IPS DF 4.7 (cell line): Measurements from ENCODE around the gene PLA2G4E.
A peak's percentile ranks its signal among the peaks of the same experiment; 100 is the strongest.

Experiments used
- DNase-seq: peaks from one replicate; pipeline ENCODE4 v3.0.0-alpha.2; 2013; ENCODE audit warnings: low spot score; ENCODE audit errors: extremely low read depth

Gene PLA2G4E

DNA sequence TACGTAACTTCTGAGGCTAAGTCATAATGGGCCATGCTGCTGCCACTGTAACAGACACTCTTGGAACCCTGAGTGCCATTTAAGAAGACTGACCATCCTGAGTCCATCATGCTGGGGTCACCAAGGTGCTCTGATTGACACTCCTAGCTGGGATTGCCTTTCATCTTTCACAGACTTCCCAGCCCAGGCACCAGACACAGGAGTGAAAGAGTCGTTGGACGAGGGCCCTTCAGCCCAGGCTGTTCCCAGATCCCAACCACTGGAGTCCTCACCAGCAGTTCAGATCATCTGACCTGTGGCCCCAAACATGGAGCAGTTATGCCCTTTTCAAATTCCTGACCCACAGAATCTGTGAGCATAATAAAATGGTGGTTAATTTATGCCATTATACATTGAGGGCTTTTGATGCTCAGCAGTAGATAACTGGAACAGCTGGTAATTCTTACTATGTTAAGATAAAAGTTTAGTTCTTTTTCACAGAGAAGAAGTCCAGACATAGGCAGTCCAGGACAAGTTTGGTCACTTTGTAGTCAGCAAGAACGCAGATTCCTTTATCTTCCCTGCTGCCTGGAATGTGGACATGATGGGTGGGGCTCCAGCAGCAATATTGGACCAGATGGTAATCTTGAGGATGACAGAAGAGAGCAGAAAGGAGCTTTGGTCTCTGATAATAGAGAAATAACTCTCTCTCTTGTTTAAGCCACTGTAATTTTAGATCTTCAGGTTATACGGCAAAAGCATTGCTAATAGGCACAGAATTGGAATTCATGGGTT lies 41.2 kb downstream of the PLA2G4E start:
- DNase-seq = no peak

DNA sequence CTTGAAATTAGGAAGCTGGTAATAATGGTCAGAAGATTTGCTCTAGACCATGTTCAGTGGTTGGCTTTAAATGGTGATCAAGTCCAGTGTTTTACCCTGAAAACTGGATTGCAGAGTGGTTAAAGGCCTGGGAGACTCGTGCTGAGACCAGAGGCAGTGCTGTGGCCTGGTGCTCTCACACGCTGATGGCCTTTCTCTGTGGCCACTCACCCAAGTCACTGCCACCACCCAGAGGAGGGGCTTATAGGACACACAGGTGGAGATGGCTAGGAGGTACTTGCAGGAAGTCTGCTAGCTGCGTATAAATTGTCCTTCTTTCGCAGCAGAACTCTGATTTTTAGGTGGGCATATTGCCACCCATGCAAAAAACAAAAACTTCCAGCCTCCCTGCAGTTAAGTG lies 42.3 kb downstream of the PLA2G4E start:
- no peak for DNase-seq

DNA sequence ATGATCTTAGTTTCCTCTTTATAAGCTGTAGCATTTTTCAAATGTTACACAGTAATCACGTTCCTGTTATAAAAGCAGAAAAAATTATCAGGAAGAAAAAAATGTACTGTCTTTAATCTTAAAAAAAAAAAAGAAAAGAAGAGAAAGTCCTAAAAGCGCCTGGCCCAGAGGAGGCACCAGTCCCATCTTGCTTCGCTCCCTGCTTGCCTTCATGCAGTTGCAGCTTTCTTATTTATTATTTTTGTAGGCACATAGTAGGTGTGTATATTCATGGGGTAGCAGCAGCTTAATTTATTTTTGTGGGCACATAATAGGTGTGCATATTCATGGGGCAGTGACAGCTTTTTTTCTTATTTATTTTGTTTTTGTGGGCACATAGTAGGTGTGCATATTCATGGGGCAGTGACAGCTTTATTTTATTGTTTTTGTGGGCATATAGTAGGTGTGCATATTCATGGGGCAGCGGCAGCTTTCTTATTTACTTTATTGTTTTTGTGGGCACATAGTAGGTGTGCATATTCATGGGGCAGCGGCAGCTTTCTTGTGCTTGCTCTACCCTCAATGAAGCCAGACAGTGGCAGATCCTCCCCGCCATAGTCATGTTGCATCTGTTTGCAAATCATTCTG lies 43.0 kb downstream of the PLA2G4E start:
- no peak for DNase-seq

DNA sequence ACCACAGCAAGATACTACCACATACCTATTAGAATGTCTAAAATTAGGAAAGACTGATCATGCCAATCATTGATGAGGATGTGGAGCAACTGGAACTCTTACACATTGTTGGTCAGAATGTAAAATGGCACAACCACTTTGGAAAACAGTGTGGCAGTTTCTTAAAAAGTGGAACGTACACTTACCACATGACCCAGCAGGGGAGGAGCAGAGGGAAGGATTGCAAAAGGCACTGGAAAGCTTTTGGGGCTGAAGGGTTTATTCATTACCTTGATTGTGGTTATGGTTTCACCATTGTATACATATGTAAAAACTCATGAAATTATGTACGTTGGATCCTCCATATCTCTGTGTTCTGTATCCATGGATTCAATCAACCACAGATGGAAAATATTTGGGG lies 45.2 kb downstream of the PLA2G4E start:
- no peak for DNase-seq

DNA sequence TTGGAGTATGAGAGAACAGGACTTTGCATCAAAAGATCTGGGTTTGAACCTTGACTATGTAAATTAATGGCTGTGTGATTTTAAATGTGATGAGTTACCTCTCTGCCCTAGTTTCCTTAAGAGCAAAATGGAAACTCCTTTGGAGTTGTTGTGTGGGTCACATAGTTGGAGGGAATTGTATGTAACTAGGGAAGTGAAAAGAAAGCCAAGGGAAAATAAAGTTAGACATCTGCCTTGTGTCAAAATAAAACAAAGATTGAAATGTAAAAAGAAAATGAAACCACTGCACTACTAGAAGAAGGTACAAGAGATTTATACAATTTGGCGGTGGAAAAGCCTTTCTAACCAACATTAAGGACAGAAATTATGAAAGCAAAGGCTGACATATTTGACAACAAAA lies 46.8 kb downstream of the PLA2G4E start:
- DNase-seq = no peak

DNA sequence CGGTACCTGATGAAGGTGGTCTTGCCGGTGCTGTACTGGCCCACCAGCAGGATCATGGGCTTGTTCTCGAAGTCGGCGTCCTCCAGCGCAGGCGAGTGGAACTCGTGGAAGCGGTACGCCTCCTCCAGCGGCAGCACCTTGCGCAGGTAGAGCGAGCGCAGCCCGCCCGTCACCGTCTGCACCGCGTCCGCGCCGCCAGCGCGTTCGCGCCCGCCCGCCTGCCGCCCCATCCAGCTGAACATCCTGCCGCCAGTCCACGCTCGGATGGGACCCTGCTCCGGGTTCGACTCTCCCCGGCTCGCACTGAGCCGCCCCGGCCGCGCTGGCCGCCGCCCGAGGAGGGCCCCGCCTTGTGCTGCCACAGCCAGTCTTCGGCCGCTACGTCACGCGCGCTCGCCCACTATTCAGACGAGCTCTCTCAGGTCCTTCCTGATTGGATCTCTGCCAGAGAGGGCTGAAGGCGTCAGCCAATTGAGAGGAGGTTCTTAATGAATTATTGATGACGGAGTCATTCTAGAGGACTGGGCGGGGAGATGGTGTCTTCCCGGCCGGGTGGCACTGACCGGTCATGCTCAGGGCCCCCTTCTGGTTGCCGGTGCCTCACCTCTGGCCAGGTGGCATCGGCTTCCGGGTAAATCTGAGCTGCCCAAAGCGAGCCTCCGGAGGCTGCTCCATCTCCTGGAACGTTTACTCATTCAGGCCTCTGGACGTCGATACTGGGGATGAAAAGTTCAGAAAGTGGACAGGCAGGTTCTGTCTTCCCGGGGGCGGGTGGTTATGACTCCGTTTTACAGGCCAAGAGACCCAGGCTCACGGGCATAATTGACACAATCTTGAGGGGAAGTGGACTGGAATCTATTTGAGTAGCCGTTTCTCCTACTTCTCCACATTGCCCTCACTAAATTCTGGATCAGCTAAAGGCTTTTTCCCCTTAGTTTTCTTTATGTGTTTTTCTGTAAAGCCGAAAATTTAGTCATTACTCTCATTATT lies 48.3 kb downstream of the PLA2G4E start, which contains the start of gene EHD4:
Gene EHD4 (minus strand): TSS at position 305 of the 990 bp plus-strand sequence. CDS start 63 bp downstream, at position 242.
- DNase-seq = peak; percentile 95

DNA sequence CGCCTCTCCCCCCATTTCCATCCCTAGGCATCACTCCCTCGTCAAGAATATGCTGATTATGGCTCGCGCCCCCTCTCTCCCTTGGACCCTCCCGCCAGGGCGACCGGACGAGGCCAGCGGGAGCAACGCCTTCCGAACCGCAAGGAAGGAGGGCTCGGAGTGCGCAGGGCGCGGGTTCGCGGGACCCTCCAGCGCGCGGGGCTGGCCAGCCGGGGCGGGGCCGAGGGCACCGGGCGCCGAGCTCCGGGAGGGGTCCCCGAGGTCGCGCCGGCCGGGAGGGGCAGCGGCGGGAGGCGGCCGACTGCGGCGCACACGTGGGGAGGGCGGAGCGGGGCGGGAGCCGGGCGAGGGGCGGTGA lies 49.0 kb downstream of the PLA2G4E start:
- no peak for DNase-seq

DNA sequence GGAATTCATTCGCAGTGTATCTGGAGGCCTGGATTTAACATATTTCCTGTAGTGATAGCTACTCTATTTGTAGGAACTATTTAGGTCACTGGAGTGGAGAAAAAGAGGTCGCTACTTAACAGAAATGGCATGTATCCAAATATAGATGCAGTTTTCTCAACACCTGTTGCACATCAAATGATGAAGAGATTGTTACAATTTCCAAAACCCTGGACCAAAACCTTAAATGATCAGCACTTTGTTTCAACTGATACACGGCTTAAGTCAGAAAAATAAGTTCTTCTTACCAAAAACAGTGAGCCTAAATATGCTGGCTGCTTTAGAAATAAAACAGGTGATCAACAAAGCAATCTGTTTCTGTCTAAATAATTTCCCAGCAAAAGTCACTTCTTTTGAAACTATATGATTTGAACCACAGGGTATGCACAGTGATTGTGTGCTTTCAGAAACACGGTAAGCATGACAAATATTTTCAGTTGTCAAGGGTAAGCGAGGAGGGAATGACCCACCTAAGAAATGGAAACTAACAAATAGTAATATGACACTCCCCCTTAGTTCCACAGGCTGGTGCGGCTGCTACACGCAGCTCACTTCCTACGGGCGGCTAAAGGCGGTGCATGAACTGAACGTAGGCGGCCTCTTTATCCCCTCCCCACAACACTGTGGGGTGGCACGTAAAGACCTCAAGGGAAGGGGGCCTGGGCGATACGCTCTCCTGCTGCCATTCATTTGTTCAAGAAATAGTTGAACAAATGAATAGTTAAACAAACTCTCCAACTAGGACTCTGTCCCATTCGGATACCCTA lies 49.5 kb downstream of the PLA2G4E start:
- no peak for DNase-seq

DNA sequence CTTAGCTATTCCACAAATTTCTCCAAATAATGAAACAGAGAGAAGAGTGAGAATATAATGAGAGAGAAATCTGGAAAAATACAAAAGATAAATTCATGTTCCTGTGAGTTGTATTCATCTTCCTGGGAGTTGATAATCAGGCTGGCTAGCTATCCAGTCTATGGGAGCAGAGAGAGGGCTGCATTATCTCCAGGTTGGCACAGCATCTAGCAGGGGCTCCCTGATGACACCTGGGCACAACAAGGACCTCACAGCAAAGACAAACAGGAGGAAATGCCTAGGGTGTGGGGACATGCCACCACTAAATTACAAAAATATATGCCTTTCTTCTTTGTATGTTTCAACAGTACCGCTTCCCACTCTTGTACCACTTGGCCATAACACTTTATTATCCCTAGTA lies 50.4 kb downstream of the PLA2G4E start:
- DNase-seq = no peak

DNA sequence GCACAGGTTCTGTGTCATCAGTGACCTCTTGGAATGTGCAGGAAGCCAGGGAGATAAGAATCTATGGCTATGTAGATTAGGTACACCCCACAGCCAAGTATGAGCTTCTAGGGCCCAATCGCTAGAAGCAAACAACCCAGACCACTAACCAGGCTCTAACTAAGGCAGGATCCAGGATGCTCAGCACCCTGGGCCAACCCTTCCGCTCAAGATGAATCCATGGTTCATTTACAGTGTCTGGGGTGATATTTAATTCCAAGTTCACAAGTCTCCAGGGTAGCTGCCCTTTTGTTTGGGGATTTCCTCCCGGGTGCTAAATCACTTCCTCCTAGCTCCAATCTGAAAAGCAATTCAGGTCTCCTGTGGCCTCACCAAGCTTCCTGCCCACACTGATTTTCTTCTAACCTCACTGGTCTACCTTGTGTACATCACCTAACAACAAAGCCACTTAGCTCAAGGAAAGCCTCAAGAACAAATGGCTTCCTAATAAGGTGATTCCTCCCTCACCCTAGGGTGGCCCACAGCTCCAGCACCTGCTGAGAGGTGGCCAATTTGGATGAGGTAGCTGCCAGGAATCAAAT lies 50.9 kb downstream of the PLA2G4E start:
- DNase-seq = no peak

DNA sequence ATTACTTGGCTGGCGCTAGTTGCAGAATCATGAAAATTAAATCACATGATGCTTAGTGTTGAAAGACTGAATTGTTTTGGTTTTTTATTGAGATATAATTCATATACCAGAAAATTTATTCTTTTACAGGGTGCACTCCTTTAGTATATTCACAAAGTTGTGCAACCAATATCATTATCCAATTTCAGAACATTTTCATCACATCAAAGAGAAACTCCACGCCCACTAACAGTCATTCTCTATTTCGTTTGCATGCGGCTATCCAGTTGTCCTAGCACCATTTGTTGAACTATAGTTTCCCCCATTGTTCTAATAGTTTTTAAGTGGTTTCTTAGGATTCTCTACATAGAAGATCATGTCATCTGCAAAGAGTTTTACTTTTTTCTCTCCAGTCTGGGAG lies 52.1 kb downstream of the PLA2G4E start:
- DNase-seq = no peak

DNA sequence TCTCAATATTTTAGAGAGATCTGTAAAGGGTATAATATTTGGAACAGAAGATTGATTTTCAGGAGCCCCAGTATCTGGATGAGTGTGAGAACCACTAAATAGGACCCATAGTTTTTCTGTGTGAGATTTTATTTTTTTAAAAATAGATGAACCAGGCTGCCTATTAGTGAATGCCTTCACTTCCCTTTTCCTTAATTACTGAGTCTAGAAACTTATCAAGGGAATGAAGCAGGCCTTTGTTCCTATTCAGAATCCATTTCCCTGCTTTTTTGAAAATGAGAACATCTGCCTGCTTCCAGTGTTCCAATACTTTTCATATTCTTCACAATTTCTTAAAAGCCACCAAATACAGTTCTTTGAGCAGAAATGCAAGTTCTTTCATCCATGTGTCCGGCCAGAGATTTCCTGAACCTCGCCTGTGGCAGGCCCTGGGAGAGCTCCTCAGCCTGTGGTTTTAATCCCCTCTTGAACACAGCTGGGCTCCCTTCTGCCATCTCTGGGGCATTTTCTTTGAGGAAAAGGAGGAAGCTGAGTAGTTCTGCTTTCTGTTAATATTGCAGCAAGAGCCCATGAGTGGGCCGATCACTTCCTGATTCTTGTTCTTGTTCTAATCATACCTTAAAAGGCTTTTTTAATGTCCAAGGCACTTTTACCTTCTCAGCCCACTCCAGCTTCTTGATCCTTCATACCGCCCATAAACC lies 53.2 kb downstream of the PLA2G4E start:
- DNase-seq = no peak

DNA sequence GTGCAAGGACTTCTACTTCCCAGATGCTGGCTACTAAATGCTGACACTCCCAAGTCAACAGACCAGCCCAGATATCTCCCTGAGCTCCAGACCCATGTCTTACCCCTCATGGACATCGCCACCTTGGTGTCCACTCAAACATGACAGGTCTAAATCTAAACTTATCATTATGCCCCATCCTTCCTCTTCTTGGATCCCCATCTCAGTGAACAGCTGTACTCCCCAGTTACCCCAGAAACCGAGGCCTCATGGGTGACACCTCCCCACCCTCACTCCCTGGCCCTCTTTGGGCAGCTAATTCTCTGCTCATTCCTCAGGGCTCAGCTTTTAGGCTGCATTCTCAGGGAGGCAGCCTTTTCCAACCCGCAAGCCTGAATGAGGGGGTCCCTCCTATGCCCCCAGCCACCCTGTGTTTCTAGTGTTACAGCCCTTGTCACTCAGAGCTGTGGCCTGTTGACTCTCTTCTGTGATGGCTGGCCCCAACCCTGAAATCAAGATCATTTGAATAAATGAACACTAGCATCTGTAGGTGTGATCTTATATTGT lies 53.8 kb downstream of the PLA2G4E start:
- no peak for DNase-seq

DNA sequence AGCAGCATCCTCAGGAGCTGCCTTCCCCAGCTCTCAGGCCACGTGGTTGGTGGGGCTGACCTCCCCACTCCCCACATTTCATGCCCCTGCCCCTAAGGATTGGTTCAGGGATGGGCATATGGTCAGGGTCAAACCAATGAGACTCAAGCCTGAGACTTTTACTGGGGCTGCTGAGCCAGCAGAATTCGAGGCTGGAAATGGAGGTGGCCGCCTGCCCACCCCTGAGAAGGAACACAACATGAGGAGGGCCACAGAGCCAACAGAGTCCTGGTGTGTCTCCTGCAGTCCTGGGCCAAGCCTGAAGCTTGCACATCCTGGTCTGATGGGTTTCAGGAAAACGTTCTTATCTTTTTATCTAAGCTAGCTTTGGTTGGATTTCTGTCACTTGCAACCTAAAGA lies 54.4 kb downstream of the PLA2G4E start:
- no peak for DNase-seq

DNA sequence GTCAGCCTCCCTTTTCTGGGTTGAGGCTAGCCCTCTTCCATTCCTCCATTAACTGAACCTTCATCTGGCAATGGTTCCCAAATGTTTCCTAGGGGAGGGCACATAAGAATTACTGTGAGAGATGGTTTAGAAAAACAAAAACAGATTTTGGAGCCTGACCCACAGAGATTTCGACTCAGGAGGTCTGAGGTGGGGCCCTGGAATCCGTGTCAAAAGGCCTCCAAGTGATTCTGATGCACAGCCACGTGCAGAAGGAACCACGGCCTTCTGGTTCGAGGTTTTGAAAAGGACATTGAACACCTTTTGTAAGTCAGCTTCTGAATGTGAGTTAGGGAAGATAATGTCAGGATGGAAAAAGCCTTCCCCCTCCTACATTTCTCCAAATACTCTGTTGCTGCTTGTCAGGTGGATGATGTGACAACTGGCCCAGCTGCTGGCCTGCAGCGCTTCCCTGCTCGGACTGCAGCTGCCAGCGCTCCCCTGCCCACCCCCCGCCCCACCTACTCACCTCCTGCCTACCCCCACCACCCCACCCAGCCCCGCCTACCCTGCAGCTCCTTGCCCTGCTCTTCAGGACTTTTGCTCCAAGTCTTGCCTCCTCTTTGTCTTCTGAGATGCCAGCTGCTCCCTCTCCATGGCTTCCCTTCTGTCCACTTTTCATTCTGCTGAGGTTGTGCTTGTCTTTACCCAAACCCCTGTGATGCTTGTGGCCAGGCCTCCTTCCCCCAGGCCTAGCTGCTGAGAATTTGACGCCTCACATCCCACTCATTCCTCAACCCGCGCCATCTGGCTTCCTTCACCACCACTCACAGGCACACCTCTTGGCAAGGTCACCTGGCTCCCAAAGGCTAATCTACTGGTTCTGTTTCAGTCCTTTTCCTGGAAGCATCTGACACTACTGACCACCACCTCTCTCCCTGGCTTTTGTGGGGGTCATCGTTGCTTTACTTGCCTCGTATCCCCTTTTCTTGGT lies 55.1 kb downstream of the PLA2G4E start:
- no peak for DNase-seq

DNA sequence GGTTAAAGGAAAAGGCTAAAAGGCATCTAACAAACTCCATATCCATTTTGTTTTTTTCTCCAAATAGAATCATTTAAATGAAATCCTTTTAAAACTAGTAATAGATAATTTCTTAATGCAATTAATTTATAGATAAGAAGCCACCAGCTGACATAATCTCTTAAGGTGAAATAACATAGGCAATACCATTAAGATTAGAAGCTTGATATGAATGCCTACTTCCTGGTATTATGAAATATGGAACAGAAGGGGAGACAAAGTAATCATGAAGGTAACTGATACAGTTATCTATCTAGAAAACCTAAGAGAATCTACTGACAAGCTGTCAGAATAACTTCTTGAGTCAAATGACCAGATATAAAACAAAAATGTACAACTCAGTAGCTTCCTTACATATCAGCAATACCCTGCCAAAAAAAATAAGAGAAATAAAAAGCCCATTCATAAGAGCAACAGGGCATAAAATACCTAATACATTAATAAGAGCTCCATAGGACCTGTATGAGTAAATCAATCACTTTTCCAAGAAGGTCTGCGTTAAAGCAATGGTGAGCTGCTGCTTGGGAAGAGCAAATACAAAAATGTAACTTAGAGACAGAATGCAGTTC lies 59.1 kb downstream of the PLA2G4E start:
- no peak for DNase-seq

DNA sequence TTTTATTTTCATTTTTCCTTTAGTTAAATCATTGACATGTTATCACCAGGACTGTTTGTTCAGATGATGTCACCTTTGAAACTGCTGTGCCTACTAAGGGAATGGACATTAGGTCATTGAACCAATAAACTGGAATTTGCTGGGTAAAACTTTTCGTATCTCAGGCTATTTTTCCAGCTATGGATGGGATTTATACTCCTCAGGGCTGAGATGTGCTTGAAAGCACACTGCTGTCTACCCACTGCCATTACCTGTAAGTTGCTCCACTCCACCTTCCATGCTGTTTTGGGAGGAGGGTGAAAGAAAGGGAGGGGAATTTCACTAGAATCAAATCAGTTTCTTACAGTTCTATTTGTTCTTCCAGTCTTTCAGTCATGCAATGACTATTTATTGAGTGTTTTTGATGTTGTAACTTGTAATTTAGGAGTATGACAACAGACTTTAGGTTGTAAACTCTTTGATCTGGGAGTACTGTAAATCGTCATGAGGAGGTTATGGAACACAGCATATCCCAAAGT lies 59.8 kb downstream of the PLA2G4E start:
- no peak for DNase-seq

DNA sequence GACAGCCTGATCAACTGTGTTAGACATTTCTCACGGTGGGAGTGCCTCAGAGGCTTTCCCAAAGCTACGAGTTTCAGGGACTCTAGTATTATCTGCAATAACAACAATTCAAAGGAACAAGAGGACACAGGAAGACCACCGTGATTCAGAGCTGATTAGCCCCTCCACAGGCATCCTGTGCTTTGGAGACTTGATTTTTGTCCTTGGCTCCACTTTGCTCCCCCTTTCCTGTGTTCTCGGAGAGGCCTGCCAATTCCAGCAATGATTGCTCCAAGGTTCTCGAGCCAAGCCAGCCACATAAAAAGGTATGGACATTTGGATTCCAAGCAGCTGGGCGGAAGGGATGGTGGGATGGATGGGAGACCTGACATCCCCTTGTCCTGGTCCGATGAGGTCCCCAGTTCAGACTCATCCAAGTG lies 62.8 kb downstream of the PLA2G4E start:
- DNase-seq = no peak
